Right kidney (tissue), 9 donors: ENCODE results near the gene CD1E.
"Not testable (repeated sequence)": the region's sequence is repeated elsewhere in the genome, so short reads cannot be mapped to it uniquely, and the experiment has no call there.

Experiments
- DNase-seq: peaks from one replicate; pipeline ENCODE4 v3.0.0-alpha.2; 2016
- long read RNA-seq, 8 donors: transcript quantifications; one replicate each; lab custom pipeline, GENCODE V29; 2026

CD1E gene
- long read RNA-seq, donor 1, result 0 reads
- long read RNA-seq, donor 2, result 0 reads
- long read RNA-seq, donor 3, result 0 reads
- long read RNA-seq, donor 4, partial matches to known transcripts, result 0 of 2 reads
- long read RNA-seq, donor 4, other reads (novel, unspliced or antisense), result 0 of 2 reads
- long read RNA-seq, donor 5, result 0 reads
- long read RNA-seq, donor 6, result 0 reads
- long read RNA-seq, donor 7, result 0 reads
- long read RNA-seq, donor 8, result 0 reads

DNA sequence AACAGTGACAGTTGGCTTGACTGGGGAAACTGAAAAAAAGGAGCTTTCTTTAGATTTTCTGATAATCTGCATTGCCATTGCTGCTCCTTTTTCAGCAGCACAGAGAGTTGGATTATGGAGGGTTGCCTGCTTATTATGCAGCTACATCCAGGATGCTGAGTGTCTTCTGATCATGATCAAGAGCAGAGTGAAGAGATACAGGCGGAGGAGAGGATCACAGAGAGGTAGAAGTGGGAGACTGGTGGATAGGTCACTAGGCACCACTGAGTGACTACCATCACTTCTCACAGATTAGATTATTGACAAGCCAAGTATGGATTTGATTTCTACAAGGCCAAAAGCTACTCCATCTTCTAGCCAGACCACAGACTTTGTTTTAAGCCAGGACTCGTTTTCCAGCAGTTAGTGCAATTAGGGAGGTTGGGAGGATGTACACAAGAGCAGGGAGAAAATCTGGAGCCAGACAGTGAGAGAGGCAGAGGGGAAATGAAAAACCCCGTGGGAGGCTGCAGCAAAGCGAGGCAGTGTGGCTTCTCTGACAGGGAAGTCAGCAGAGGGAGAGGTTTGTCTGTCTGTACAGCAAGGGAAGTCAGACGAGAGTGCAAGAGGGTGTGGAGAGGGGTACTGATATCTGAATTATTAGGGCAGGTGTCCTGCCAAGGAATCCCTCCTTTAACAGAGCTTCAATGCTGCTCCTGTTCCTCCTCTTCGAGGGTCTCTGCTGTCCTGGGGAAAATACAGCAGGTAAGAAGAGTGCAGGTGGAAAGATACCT is at the start of gene CD1E:
Gene CD1E, plus strand, starts transcription at position 592 of the 773 bp plus-strand sequence. Its CDS starts 95 bp downstream, at position 687.
- no peak for DNase-seq

DNA sequence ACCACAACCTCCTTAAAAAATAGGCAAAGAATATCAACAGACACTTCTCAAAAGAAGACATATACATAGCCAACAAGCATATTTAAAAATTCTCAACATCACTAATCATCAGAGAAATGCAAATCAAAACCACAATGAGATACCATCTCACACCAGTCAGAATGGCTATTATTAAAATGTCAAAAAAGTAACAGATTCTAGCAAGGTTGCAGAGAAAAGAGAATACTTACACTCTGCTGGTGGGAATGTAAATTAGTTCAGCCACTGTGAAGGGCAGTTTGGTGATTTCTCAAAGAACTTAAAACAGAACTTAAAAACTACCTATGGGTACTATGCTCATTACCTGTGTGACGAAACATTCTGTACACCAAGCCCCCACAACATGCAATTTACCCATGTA is 43.1 kb upstream of the CD1E start:
- no peak for DNase-seq

DNA sequence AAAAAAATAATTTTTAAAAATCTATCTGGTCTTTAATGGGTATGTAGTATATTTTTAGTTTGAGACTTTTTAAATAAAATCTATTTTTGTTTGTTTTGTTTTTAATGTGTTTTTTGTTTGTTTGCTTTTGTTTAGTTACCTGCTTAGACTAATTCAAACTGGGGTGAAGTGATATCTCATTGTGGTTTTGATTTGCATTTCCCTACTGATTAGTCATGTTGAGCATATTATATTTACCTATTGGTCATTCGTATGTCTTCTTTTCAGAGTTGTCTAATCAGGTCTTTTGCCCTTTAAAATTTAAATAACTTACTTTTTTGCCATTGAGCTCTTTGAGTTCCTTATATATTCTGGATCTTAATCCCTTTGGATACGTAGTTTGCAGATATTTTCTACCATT is 42.6 kb upstream of the CD1E start:
- no peak for DNase-seq

DNA sequence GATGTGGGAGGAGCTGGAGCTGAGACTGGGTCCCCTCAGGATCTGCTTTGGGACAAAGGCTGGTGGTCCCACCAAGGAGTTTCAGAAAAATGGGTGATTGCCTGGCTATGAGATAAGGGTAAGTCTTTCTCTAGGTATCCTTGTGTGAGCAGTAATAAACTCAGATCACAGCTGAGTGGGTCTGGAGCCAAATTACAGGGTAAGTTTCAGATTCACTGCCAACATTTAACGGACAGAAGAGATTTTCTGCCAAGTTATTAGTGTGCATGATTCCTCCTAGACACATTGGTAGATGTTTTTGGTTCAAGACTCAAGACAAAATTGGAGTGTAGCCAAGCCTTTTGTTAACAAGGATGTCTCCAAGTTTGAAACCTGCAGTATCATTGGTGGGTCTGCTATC is 29.8 kb upstream of the CD1E start:
- DNase-seq, result no peak

DNA sequence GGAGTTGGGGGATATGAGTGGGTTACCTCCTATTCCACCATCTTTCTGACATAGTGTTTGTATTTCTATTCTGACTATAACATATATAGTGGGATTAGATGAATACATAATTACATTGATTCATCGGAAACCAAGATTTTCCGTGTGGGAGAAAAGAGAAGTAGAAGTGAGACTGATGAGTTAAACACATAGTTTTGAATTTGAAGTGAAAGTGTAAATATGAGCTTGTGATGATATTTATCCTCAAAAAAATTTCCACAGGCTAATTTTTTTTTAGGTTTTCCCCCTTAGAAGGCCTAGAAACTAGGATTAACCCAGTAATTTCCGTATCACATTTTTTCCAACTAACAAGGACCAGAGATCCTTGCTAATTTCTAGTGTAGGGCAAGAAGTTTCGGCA is 29.3 kb upstream of the CD1E start:
- no peak for DNase-seq

DNA sequence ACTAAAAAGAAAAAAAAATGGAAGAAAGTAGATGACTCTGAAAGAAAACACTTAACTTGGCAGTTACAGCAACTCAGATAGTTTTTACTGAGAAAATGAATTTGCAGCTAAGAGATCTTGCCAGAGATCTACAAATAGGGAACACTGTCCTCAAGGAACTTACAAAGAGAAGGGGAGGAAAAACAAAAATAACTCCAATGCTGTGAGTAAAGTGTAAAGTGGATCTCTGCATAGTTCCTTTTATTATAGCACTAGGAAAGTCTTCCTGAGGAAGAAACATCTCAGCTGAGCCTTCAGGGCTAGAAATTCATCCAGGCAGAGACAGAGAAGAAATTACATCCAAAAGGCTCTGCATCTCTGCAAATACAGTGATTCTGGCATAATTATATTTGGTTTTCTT is 26.2 kb upstream of the CD1E start:
- DNase-seq, result no peak

DNA sequence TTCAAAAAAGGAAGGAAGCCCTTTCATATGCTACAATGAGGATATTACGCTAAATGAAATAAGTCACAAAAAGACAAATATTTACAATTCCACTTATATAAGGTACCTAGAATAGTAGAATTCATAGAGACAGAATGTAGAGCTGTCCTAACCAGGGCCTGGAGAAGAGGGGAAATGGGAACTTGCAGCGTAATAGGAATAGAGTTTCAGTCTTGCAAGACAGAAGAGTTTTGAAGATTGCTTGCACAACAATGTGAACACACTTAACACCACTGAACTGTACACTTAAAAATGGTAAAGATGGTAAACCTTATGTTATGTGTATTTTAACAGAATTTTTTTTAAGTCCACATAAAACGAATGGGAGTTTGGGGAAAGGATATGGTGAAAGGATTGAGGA is 25.3 kb upstream of the CD1E start:
- DNase-seq, result no peak

DNA sequence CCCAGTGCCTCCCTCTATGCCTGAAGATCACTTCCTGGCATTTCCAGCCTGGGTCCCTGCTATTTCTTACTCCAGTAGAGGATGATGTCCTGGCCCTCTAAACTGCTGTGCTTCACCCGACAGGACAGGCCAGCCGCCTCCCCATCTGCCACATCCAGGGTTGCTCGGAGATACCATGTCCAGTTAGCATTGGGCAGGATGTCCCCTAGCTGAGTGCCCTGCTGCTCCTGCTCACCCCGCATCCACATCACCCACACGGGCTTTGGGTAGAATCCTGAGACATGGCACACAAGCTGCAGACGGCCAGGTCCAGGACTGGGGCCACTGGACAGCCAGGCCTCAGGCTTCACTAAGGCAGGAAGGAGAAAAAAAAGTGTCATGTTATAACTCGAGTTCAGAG is 24.4 kb upstream of the CD1E start:
- DNase-seq, result no peak

DNA sequence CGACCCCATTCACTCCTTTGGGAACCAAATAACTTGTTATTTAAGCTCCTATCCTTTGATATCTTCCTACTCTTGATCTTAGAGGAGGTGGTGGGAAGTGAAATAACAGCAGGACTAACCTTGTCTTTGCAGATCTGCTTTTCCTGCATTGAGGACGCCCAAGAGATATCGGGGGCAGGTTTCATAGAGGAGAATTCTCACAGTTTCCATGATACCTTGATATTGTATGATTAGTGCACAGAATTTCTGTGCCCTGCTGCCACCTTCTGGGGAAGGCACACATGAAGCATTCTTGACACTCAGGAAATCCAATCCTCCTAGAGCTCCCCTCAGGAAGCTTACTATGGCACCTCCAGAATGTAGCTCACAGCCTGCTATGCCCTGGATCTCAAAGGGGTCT is 24.0 kb upstream of the CD1E start:
- no peak for DNase-seq

DNA sequence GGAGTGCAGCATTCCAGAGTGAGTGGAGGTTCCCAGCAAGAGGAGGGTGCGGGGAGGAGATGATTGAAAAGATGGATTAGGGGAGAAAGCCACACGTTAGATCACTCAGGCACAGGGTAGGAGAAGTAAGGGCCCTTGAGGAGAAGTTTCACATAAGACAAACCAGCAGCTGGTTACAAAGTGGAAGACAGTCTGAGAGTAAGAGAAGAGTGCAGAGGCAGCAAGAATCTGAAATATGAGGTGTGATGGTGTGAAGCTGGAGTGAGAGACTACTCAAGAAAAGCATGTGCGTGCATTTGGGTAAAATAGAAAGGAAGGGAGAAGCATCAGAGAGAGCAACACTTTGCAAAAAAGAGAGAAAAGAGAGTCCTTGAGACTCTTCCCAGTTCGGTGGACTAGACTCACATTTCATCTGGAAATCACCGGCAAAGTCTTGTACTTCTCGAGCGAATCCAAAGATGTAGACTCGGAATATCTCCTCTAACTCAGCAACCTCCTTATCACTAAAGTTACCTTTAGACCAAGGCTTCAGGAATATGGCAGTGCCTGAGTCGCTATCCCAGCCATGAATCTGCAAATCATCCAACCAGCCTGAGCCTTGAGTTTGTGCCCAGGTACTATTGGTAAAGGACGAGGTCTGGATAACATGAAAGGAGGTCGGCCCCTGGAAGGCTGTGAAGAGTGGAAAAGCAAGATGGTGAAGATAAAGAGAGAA is 23.1 kb upstream of the CD1E start:
- no peak for DNase-seq

DNA sequence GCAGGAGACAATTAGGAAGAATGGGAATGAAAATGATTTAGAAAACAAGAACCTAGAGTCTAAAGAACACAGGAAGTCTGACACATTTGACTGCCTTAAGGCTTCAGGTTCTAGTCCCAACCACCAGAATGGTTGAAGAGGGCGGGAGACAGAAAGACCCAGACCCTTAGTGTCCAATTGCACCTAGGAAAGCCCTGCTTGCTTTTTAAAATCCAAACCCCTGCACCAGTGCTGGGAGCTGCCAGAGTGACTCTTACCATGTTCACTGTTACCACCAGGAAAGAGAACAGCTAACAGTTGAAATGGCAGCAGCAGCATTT is 22.6 kb upstream of the CD1E start:
- no peak for DNase-seq

DNA sequence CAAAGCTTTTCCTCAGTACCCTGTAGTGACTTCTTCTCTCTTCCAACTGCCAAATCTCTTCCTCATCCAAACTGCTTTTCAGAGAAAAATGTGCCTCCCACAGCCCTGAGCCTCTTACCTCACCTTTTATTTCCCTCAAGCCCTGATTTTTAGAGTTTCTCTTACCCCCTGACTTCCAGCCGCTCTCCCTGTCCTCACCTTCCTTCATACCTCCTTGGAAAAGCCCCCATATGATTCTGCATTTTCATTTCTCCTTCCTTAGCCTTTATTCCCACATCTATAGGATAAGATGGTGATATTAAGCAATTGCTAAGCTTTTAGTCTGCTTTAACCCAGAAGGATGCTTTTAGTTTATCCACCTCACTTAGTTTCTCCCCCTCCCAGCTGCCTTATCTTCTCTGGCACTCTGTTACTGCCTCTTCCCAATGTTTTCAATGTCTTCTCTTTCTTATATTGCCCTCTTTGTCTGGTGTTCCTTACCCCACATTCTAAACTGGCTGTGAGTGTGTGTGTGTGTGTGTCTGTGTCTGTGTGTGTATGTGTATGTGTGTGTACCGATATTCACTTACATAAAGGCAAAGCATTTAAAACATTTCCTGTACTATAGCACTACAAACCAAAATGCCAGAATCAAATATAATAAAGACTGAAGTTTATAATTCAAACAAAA is 22.1 kb upstream of the CD1E start, which contains the start of gene CD1B:
Gene CD1B, minus strand, starts transcription at position 51 of the 670 bp plus-strand sequence. CDS start 108 bp downstream, outside the sequence.
- DNase-seq, result no peak

DNA sequence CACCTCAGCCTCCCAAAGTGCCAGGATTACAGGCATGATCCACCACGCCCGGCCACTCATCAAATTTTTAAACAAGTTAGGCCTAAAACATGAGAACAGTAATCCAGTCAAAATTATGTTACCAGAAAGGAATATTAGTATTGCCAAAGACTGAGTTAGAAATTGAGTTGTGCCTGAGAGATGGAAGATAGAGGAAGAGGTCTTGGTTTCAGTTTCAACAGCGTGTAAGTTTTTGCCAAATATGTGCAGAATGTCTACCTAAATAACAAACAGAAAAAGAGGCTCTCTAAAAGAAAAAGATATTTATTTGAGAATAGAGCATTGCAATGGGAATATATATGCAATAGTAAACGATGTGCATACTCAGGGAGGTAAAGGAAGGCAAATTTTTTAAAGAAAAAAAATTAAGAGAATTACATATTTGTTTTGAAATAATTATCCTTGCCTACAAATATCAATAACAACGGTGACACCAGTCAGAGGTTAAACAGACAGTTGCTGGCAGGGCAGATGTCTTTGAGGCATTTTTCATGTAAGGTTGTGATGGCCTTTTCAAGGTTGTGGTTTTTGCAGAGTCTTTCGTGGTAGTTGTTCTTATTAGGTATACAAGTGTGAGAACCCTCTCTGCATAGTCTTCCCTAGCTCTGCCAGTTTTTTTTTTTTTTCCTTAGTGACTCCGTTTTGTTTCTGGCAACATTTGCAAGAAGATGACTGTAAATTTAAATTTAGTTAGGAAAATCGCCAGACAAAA is 20.1 kb upstream of the CD1E start:
- DNase-seq, result no peak

DNA sequence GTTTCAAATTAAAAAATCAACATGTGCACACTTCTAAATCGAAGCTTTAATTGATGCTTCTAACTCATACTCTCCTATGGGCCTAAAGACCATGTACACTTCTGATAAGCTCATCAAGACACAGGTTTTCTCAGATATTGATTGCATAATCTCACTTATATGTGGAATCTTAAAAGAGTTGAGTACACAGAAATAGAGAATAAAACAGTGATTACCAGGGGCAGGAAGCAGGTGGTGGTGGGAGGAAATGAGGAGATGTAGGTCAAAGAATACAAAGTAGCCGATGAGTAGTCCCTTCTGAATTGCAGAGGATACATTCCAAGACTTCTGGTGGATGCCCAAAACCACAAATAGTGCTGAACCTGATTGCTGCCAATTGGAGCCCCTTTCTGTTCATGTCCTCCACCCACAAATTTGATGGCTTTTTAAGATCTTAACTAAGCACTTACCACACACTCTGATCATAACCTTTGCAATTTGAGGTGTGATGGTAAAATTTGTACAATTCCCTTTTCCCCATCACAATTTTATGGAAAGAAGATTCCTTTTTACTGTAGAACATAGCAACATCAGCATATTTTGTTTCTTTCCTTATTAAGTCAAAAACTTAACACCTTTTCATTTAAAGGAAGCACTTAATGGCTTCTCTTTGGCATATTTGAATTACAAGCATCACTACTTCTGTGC is 19.0 kb upstream of the CD1E start:
- no peak for DNase-seq

DNA sequence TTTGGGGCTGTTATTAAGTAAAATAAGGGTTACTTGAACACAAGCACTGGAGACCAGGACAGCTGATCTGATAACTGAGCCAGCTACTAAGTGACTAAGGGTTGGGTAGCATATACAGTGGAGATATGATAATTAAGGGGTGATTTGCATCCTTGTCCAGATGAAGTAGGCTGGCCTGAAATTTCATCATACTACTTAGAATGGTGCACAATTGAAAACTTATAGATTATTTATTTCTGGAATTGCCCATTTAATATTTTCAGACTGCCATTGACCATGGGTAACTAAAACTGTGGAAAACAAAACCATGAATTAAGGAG is 18.5 kb upstream of the CD1E start:
- no peak for DNase-seq

DNA sequence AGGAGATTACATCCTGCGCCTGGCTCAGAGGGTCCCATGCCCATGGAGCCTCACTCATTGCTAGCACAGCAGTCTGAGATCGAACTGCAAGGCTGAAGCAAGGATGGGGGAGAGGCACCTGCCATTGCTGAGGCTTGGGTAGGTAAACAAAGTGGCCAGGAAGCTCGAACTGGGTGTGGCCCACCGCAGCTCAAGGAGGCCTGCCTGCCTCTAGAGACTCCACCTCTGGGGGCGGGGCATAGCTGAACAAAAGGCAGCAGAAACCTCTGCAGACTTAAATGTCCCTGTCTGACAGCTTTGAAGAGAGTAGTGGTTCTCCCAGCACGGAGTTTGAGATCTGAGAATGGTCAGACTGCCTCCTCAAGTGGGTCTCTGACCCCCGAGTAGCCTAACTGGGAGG is 17.3 kb upstream of the CD1E start:
- DNase-seq, result not testable (repeated sequence)

DNA sequence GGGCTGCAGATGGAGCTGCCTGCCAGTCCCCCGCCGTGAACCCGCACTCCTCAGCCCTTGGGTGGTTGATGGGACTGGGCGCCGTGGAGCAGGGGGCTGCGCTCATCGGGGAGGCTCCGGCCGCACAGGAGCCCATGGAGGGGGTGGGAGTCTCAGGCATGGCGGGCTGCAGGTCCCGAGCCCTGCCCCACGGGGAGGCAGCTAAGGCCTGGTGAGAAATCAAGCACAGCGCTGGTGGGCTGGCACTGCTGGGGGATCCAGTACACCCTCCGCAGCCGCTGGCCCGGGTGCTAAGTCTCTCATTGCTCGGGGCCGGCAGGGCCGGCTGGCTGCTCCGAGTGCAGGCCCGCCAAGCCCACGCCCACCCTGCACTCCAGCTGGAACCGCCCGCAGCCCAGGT is 4.7 kb upstream of the CD1E start:
- not testable (repeated sequence) for DNase-seq

DNA sequence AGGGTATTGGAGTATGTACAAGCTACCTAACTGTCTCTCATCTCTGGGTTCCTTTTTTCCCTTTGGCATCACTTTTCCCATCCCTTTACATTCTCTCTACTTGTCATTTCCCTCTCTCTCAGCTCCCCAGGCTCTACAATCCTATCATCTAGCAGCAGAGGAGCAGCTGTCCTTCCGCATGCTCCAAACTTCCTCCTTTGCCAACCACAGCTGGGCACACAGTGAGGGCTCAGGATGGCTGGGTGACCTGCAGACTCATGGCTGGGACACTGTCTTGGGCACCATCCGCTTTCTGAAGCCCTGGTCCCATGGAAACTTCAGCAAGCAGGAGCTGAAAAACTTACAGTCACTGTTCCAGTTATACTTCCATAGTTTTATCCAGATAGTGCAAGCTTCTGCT is 561 bp downstream of the CD1E start:
- DNase-seq, result no peak

DNA sequence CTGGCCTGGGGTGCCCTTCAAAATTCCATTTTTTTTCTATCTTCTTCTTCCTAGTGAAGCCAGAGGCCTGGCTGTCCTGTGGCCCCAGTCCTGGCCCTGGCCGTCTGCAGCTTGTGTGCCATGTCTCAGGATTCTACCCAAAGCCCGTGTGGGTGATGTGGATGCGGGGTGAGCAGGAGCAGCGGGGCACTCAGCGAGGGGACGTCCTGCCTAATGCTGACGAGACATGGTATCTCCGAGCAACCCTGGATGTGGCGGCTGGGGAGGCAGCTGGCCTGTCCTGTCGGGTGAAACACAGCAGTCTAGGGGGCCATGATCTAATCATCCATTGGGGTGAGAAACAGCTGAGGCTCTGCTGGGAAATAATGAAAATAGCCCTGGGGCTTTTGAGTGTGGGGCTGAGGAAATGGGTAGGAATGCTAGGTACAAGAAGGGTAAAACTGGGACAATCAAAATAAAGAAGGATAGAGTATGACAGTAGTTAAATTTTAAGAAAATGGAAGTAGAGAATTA is 2.1 kb downstream of the CD1E start:
- no peak for DNase-seq

DNA sequence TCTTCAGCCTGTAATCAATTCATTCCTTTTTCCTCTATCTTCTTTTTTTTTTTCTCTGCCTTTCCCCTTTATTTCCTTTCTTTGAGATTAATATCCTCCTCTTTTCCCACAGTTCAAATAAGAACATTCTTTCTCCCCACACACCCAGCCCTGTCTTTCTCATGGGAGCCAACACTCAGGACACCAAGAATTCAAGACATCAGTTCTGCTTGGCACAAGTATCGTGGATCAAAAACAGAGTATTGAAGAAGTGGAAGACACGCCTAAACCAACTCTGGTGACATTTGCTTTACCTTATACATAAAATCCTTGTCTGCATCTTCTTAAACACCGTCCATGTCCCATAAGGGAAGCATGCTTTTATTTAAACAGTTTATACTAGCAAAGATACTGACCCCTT is 2.9 kb downstream of the CD1E start:
- DNase-seq, result no peak

DNA sequence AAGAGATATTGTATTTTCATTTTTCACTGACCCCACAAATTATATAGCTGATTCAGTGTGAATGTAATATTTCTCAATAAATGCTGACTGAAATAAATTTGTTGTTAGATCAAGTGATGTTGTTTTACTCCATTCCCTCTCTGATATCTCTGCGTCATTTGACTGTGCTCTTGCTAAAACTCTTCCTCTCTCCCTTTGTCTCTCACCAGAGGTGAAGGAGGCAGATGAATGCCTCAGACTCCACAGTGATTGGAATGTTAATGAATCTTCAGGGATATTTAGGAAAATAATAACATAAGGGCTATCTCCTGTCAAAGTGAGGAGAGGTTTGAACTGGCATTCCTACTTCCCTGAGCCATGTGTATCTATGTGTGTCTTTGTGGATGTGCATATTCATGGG is 3.7 kb downstream of the CD1E start:
- no peak for DNase-seq

DNA sequence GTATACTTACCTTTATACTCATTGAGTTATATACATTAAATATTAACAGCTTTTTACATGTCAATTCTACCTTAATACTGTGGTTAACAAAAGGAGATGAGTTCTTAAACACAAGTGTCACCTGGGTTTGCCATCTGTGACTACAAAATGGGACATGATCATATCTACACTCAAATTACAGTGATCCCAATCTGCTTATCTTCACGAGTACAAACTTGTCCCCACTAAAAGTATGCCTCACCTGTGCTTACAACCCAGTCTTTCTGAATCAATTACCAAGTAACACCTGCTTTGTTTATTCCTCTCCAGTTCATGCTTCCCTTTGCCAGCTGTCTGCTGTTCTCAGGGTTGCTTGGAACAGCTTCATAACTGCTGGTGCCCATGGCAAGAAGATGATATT is 8.8 kb downstream of the CD1E start:
- DNase-seq, result no peak
